Stimulated activated naive B cell treated with anti-CD40 and anti-IgM and Interleukin-4, amounts not matched to agents 10 μg/mL and 1 μg/mL and 100 μg/mL, for 72 hours (primary cell): ENCODE results near the gene MARCHF6.
"Not testable (repeated sequence)": the region's sequence is repeated elsewhere in the genome, so short reads cannot be mapped to it uniquely, and the experiment has no call there.

Source experiments
- ATAC-seq, 2 donors: fragments of 150-1000 bp; cut with Tn5 transposase; replicated peaks; 2 replicates each; pipeline ENCODE4 v1.10.0; 2021; ENCODE audit warnings: moderate library complexity in 1 of 2
- DNase-seq: peaks from one replicate; pipeline ENCODE4 v3.0.0; 2021
- H3K27ac Mint-ChIP-seq: one replicate; pipeline ENCODE4 v1.8.0; 2022; ENCODE audit warnings: mild to moderate bottlenecking, mixed read lengths
- H3K27me3 Mint-ChIP-seq, 2 donors: one replicate each; pipeline ENCODE4 v1.8.0; 2022; ENCODE audit warnings: mixed read lengths in 2 of 2
- H3K36me3 Mint-ChIP-seq, 2 donors: one replicate each; pipeline ENCODE4 v1.8.0; 2022; ENCODE audit warnings: mixed read lengths in 2 of 2, mild to moderate bottlenecking in 1 of 2
- H3K4me1 Mint-ChIP-seq, 2 donors: one replicate each; pipeline ENCODE4 v1.8.0; 2022; ENCODE audit warnings: mixed read lengths in 2 of 2, mild to moderate bottlenecking in 1 of 2
- H3K4me3 Mint-ChIP-seq, 2 donors: one replicate each; pipeline ENCODE4 v1.8.0; 2022; ENCODE audit warnings: mild to moderate bottlenecking in 2 of 2, mixed read lengths in 2 of 2, moderate library complexity in 1 of 2
- H3K9me3 Mint-ChIP-seq, 2 donors: one replicate each; pipeline ENCODE4 v1.8.0; 2022; ENCODE audit warnings: mixed read lengths in 2 of 2, mild to moderate bottlenecking in 1 of 2

MARCHF6 gene, protein sequence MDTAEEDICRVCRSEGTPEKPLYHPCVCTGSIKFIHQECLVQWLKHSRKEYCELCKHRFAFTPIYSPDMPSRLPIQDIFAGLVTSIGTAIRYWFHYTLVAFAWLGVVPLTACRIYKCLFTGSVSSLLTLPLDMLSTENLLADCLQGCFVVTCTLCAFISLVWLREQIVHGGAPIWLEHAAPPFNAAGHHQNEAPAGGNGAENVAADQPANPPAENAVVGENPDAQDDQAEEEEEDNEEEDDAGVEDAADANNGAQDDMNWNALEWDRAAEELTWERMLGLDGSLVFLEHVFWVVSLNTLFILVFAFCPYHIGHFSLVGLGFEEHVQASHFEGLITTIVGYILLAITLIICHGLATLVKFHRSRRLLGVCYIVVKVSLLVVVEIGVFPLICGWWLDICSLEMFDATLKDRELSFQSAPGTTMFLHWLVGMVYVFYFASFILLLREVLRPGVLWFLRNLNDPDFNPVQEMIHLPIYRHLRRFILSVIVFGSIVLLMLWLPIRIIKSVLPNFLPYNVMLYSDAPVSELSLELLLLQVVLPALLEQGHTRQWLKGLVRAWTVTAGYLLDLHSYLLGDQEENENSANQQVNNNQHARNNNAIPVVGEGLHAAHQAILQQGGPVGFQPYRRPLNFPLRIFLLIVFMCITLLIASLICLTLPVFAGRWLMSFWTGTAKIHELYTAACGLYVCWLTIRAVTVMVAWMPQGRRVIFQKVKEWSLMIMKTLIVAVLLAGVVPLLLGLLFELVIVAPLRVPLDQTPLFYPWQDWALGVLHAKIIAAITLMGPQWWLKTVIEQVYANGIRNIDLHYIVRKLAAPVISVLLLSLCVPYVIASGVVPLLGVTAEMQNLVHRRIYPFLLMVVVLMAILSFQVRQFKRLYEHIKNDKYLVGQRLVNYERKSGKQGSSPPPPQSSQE

DNA sequence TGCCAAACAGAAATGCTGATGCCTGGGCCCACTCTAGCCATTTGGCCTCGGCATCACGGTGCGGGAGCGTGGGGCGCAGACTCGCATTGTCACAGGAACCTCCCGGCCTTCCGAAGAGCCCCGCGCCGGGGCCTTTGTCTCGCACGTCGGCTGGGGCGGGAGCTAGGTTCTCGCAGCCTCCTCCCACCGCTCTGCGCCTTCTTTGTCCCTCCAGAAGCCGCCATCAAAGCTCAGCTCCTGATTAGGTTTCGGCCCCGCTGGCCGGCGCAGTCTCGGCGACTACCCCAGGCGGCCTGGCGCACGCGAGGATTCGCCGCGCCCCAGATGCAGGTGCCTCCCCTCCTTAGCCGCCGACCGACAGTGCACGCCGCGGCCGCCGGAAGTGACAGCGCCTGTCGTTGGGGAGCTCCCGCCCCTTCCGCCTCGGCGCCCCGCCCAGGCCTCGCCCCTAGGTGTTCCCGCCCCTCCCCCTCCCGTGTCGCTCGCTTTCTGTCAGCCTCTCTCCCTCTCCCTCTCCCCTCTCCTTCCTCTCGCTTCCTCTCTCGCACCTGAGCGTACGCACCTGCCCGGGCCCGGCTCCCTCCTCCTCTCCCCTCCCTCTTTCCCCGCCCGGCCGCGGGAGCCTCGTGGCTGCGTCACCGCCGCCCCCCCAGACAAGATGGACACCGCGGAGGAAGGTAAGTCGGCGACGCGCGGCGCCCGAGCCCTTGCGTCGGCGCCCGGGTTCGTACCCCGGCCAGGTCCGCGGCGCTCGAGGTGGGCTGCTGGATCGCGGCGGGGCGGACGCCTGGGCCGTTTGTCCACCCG lies at the start of gene MARCHF6:
Gene MARCHF6, plus strand, starts transcription at position 455 of the 807 bp plus-strand sequence. Its CDS starts 204 bp downstream, at position 659.
- DNase-seq (peak; percentile 92), ATAC-seq (peak; percentile 84 to 86)
- no peaks in the 10 kb centered on the region for H3K27me3 Mint-ChIP-seq
- H3K9me3 Mint-ChIP-seq = no peaks in the 10 kb centered on the region
- H3K4me3 Mint-ChIP-seq = peak within 1 kb of the TSS; percentile 94 to 98
- peak within 1 kb of the TSS; percentile 99 for H3K27ac Mint-ChIP-seq
- peaks cover 11 to 29% of the 10 kb centered on the region in 2 donors for H3K4me1 Mint-ChIP-seq
- peaks cover 3 to 9% of the 10 kb centered on the region in 2 donors for H3K36me3 Mint-ChIP-seq

DNA sequence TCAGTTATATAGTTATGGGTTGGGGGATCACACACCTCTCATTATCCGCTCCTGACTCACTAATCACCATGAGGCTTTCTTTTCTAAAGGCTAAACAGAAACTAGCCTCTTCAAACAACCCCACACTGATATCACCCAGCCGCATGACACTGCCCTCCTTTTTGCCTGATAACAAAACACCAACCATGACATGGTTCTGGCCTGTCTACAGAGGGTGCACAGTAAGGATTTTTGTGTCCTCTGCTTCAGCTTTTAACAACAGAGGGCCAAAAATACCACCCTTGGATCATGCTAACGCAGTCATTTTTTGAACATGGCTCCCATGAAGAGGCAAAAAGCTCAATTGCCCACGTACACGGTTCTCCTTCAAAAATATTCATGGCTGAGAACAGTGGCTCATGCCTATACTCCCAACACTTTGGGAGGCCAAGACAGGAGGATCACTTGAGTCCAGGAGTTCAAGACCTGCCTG lies 49.8 kb upstream of the MARCHF6 start:
- H3K9me3 Mint-ChIP-seq = no peaks in the 10 kb centered on the region
- H3K27ac Mint-ChIP-seq = no peak overlapping the region
- H3K36me3 Mint-ChIP-seq = peaks cover 4 to 5% of the 10 kb centered on the region in 2 donors
- H3K27me3 Mint-ChIP-seq = peaks cover 27 to 31% of the 10 kb centered on the region in 2 donors
- H3K4me3 Mint-ChIP-seq = no peak overlapping the region
- ATAC-seq = no peak
- peaks cover 6 to 10% of the 10 kb centered on the region in 2 donors for H3K4me1 Mint-ChIP-seq
- DNase-seq = no peak

DNA sequence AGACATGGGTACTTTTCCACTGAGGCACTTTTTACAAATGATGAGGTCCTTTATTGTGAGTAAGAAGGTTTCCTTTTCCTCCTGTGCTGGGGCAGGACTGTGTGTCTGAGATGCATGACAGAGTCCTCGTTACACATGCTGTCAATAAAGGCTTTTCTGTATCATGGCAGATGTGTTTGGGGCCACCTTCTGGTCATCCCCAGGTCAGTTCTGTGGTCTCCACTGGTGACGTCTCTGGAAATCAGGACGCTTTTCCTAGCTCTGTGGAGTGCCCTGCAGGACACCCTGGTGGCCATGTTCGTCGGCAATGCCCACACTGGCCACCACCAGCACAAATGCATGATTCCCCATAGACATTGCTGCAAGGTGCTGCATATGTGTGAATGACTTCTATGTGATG lies 48.6 kb upstream of the MARCHF6 start:
- H3K27ac Mint-ChIP-seq = no peak overlapping the region
- ATAC-seq = no peak
- peaks cover 6 to 10% of the 10 kb centered on the region in 2 donors for H3K4me1 Mint-ChIP-seq
- peaks cover 4 to 5% of the 10 kb centered on the region in 2 donors for H3K36me3 Mint-ChIP-seq
- no peak overlapping the region for H3K4me3 Mint-ChIP-seq
- peaks cover 32 to 34% of the 10 kb centered on the region in 2 donors for H3K27me3 Mint-ChIP-seq
- no peak for DNase-seq
- H3K9me3 Mint-ChIP-seq = no peaks in the 10 kb centered on the region

DNA sequence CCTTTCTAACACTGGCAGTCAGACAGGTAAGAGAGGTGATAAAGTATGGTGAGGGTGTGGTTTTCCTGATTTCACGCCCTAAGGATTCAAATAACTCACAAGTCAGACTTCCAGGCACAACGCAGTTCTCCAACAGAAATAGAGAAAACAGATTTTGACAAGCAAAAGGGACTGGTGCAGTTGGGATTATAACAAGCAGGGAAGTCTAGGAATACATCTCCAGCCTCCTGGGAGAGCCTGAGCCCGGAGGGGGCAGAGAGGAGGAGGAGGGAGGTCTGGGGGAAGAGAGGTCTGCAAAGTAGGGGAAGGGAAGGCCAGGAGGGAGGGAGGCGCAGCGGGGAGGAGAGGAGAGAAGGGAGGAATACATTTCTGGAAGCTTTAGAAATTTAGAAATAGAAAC lies 47.4 kb upstream of the MARCHF6 start:
- Mint-ChIP-seq H3K4me1 (peaks cover 10% of the 10 kb centered on the region in 2 donors), H3K27ac (no peak overlapping the region), H3K27me3 (peaks cover 34 to 35% of the 10 kb centered on the region in 2 donors), H3K4me3 (no peak overlapping the region), H3K36me3 (peaks cover 4 to 5% of the 10 kb centered on the region in 2 donors), H3K9me3 (no peaks in the 10 kb centered on the region)
- DNase-seq (no peak), ATAC-seq (no peak)

DNA sequence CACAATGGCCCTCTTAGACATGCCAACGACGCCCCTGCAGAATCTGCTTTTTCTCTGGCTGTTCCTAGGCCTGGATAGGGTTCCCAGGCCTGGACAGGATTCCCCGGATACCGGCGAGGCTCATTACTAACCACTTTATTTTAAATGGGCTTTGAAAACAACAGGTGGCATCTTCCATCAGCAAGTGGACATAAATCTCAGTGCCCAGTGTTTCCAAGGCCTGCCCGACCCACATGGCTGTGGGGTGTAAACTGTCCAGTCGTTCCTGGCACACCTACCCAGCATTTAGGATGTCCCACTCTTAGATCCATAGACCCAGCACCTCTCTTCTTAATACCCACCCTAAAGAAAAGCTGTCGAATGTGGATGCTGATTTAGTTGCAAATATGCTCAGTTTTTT lies 46.7 kb upstream of the MARCHF6 start:
- peaks cover 10% of the 10 kb centered on the region in 2 donors for H3K4me1 Mint-ChIP-seq
- DNase-seq = no peak
- H3K9me3 Mint-ChIP-seq = no peaks in the 10 kb centered on the region
- ATAC-seq = no peak
- H3K4me3 Mint-ChIP-seq = no peak overlapping the region
- no peak overlapping the region for H3K27ac Mint-ChIP-seq
- H3K27me3 Mint-ChIP-seq = peaks cover 37 to 39% of the 10 kb centered on the region in 2 donors
- H3K36me3 Mint-ChIP-seq = peaks cover 4 to 5% of the 10 kb centered on the region in 2 donors

DNA sequence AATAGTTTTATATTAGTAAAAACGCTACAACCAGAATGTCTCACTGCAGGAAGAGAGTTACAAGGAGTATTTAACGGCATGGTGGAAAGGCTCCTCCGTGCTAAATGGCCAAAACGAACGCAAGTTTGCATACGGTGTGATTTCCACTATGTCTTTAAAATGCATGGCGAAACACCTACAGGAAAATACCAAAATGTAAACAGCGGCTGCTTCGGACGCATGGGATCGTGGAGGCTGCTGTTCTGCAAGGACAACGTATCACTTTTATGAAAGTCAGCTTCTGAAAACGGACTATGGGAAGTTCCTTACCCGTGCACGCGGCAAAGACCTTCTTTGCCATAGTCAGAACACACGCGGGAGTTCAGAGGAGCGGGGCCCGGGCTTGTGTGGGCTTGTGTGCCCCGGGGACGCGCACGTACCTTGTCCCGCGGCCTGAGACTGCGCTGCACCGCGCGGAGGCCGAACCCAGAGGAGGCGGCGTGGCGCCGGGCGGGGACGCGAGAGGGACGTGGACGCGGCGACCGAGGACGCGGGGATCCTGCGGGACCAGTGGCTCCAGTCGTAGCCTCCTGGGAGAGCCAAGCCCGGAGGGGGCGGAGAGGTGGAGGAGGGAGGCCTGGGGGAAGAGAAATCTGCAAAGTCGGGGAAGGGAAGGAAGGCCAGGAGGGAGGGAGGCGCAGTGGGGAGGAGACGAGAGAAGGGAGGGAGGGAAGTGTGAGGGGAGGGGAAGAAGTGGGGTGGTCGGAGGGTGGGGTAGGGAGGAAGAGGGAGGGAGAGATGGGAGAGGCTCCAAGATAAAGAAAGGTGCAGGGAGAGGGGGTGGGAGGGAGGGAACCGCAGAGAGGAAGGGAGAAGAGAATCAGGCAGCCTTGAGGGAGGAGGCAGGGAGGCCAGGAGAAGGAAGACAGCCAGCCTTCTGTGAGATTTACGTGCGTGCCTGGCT lies 46.0 kb upstream of the MARCHF6 start, which contains the start of gene CMBL:
Gene CMBL, minus strand, starts transcription at position 697 of the 943 bp plus-strand sequence. CDS start 17,140 bp downstream, outside the sequence.
- ATAC-seq (peak; percentile 89 to 92), DNase-seq (peak; percentile 18)
- Mint-ChIP-seq H3K4me1 (peaks cover 10% of the 10 kb centered on the region in 2 donors), H3K4me3 (peak within 1 kb of the TSS; percentile 86 to 89), H3K27ac (peak within 1 kb of the TSS; percentile 78), H3K36me3 (peaks cover 4 to 5% of the 10 kb centered on the region in 2 donors), H3K27me3 (peaks cover 39 to 40% of the 10 kb centered on the region in 2 donors), H3K9me3 (no peaks in the 10 kb centered on the region)

DNA sequence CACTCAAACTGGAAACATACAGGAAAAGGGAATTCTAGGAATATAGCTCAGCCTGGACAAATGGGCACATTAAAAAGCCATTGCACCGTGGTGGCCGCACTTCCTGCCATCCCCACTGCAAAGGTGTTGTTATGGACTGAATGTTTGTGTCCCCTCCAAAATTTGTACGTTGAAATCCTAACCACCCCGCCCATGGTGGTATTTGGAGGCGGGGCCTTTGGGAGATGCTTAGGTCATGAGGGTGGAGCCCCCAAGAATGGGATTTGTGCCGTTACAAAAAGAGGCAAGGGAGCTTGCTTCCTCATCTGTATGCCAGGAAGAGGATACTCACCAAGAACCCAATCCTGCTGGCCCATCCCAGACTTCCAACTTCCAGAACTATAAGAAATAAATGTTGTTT lies 44.7 kb upstream of the MARCHF6 start:
- H3K9me3 Mint-ChIP-seq = no peaks in the 10 kb centered on the region
- ATAC-seq (no peak), DNase-seq (no peak)
- peaks cover 10% of the 10 kb centered on the region in 2 donors for H3K4me1 Mint-ChIP-seq
- H3K36me3 Mint-ChIP-seq = peaks cover 4 to 5% of the 10 kb centered on the region in 2 donors
- H3K4me3 Mint-ChIP-seq = peak overlapping the region in 1 of 2 donors; percentile 46
- no peak overlapping the region for H3K27ac Mint-ChIP-seq
- peaks cover 40 to 44% of the 10 kb centered on the region in 2 donors for H3K27me3 Mint-ChIP-seq

DNA sequence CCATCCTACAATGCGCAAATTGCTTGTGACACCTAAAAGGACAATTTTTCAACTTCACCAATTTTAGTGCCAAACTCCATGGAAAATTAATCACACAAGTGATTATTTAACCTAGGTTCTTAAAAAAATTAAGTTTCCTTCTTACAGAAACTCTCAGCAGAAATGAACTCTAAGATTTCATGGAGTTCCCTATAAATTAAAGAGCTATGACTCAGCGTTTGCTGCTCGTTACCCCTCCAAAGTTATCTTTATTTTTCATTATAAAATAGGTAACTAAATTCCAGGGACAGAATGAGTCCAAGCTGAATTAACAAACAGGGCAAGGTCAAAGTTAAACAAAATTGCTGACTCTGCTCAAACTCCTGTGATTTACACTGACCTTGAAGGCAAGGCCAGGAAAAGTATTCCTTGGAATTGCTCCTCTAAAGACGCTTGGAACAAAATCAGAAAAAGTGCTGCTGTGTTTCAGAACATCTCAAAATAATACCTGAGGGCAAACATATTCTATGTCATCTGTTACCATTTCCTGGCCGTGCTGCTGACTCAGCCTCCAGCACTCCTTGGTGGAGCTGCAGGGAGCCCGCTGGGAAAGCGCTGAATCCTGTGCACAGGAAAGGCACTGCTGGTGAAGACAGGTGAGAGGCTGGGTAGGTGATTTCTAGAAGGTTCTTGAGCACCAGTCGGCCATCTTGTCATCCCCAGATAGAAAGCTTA lies 43.3 kb upstream of the MARCHF6 start:
- Mint-ChIP-seq H3K4me3 (no peak overlapping the region), H3K9me3 (no peaks in the 10 kb centered on the region), H3K27ac (no peak overlapping the region), H3K4me1 (peaks cover 10% of the 10 kb centered on the region in 2 donors), H3K27me3 (peaks cover 36 to 44% of the 10 kb centered on the region in 2 donors), H3K36me3 (peaks cover 4 to 5% of the 10 kb centered on the region in 2 donors)
- no peak for ATAC-seq
- no peak for DNase-seq

DNA sequence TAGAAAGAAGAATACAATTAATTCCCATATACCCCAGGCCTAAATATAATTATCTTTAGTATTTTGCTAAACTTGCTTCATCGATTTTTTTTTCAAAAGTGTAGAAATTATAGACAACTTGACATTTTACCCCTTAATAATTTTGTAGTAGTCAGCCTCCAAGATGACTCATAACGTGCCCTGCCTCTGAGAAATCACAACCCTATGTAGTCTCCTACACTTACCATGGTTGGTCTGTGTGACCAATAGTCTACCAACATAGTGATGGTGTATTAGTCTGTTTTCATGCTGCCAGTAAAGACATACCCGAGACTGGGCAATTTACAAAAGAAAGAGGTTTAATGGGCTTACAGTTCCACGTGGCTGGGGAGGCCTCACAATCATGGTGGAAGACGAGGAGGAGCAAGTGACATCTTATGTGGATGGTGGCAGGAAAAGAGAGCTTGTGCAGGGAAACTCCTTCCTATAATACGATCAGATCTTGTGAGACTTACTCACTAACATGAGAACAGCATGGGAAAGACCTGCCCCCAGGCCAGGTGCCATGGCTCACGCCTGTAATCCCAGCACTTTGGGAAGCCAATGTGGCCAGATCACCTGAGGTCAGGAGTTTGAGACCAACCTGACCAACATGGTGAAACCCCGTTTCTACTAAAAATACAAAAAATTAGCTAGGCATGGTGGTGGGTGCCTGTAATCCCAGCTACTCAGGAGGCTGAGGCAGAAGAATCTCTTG lies 42.5 kb upstream of the MARCHF6 start:
- H3K4me3 Mint-ChIP-seq, H3K9me3 Mint-ChIP-seq, H3K36me3 Mint-ChIP-seq, H3K27ac Mint-ChIP-seq, DNase-seq: not testable (repeated sequence)
- peaks cover 10% of the 10 kb centered on the region in 2 donors for H3K4me1 Mint-ChIP-seq
- peaks cover 31 to 38% of the 10 kb centered on the region in 2 donors for H3K27me3 Mint-ChIP-seq
- peak in 1 of 2 donors; percentile 70 for ATAC-seq

DNA sequence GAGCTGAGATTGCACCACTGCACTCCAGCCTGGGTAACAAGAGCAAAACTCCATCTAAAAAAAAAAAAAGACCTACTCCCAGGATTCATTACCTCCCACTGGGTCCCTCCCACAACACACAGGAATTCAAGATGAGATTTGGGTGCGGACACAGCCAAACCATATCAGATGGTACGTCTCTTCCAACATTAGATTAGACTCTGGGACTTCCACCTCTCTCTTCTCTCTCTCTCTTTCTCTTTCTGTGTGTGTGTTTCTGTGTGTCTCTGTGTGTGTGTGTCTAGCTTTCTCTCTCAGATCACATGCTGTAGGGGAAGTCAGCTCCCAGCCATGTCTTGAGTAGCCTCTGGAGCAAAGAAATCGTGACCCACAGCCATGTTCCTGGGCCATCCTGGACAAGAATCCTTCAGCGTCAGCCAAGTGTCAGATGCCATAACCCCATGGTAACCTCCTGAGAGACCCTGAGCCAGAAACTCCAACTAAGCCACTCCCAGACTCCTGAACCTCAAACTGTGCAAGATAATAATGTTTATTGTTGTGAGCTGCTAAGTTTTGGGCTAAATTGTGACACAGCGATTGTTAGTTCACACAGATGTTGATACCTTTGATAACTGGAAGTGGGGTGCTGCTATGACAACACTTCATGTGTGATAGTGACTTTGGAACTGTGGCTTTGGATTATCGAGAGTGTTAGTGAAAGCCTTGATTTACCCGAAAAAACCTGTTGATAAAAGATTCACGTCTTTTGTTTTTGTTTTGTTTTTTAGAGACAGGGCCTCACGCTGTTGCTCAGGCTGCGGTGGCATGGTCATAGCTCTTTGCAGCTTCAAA lies 41.7 kb upstream of the MARCHF6 start:
- Mint-ChIP-seq H3K4me3 (no peak overlapping the region), H3K9me3 (no peaks in the 10 kb centered on the region), H3K4me1 (peaks cover 10% of the 10 kb centered on the region in 2 donors), H3K27me3 (peaks cover 22 to 36% of the 10 kb centered on the region in 2 donors), H3K36me3 (peaks cover 4 to 5% of the 10 kb centered on the region in 2 donors), H3K27ac (no peak overlapping the region)
- ATAC-seq (no peak), DNase-seq (no peak)

DNA sequence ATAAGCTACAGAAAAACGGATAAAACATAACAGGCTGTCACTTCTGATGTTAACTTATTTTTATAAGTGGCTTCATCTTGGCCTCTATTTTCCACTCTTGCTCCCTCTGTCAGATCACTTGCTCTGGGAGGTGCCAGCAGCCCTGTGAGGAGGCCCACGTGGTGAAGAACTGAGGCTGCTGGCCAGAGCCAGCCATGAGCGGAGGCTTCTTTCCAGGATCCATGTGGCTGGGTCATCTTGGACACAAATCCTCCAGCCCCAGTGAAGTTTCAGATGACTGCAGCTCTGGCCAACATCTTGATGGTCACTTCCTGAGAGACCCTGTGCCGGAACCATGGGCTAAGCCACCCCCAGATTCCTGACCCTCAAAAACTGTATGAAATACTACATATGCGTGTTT lies 38.3 kb upstream of the MARCHF6 start:
- peaks cover 15 to 22% of the 10 kb centered on the region in 2 donors for H3K27me3 Mint-ChIP-seq
- H3K4me3 Mint-ChIP-seq = no peak overlapping the region
- H3K9me3 Mint-ChIP-seq = peaks cover 0 to 2% of the 10 kb centered on the region in 2 donors
- DNase-seq = no peak
- no peaks in the 10 kb centered on the region for H3K36me3 Mint-ChIP-seq
- no peak overlapping the region for H3K27ac Mint-ChIP-seq
- no peak for ATAC-seq
- peaks cover 0 to 3% of the 10 kb centered on the region in 2 donors for H3K4me1 Mint-ChIP-seq
